HepG2 (cell line): Measurements from ENCODE around the gene NOXO1. TPM values are rescaled to one million over a fixed set of nuclear protein-coding genes. Genes with fewer than 3 reads are reported as not detected.

Source experiments
- AKAP8 ChIP-seq: sonication (generic); formaldehyde crosslinking; IDR thresholded peaks from 2 replicates; pipeline ENCODE4 v1.5.1; 2020; ENCODE audit warnings: mild to moderate bottlenecking, missing genetic modification reagents
- CEBPB ChIP-seq: IDR thresholded peaks from 2 replicates; pipeline ENCODE4 v1.6.1; 2011; ENCODE audit warnings: low read depth, low read length, improper control_type of control experiment, borderline replicate concordance
- HOXD1 ChIP-seq: sonication (generic); formaldehyde crosslinking; IDR thresholded peaks from 2 replicates; pipeline ENCODE4 v1.5.0; 2020; ENCODE audit warnings: missing genetic modification reagents
- KAT2B ChIP-seq: fragments of 150-350 bp; IDR thresholded peaks from 2 replicates; pipeline ENCODE4 v1.6.1; 2014; ENCODE audit warnings: low read depth, low read length, borderline replicate concordance
- NR2F1 ChIP-seq, 2 experiments: fragments of 450-650 bp in 1 of 2; formaldehyde crosslinking in 1 of 2; IDR thresholded peaks; 2 replicates each; pipeline versions ENCODE4 v1.5.0 to v1.6.1; 2016 to 2020; ENCODE audit warnings: mild to moderate bottlenecking in 1 of 2, missing compliant biosample characterization in 1 of 2, missing genetic modification reagents in 1 of 2, moderate library complexity in 1 of 2
- POLR2AphosphoS5 ChIP-seq: IDR thresholded peaks from 2 replicates; pipeline ENCODE4 v1.6.1; 2012; ENCODE audit warnings: low read depth, low read length
- RFXANK ChIP-seq: IDR thresholded peaks from 2 replicates; pipeline ENCODE4 v1.6.1; 2016
- SP1 ChIP-seq, 2 experiments: fragments of 450-650 bp in 1 of 2; sonication (generic) in 1 of 2; formaldehyde crosslinking in 1 of 2; IDR thresholded peaks; 2 replicates each; pipeline versions ENCODE4 v1.4.0 to v1.6.1; 2016 to 2020; ENCODE audit warnings: missing genetic modification reagents in 1 of 2
- TARDBP ChIP-seq: sonication (generic); formaldehyde crosslinking; IDR thresholded peaks from 2 replicates; pipeline ENCODE4 v1.8.0; 2022; ENCODE audit warnings: mild to moderate bottlenecking, missing genetic modification reagents
- TFE3 ChIP-seq: IDR thresholded peaks from 2 replicates; pipeline ENCODE4 v1.6.1; 2016
- UBTF ChIP-seq: sonication (generic); formaldehyde crosslinking; IDR thresholded peaks from 2 replicates; pipeline ENCODE4 v1.4.0; 2020; ENCODE audit warnings: mild to moderate bottlenecking, missing genetic modification reagents
- ZBTB20 ChIP-seq: sonication (generic); formaldehyde crosslinking; IDR thresholded peaks from 2 replicates; pipeline ENCODE4 v1.8.1; 2023; ENCODE audit warnings: missing genetic modification reagents, low read depth, mild to moderate bottlenecking, borderline replicate concordance
- ZFP36L2 ChIP-seq: sonication (generic); formaldehyde crosslinking; IDR thresholded peaks from 2 replicates; pipeline ENCODE4 v1.4.0; 2020; ENCODE audit warnings: missing genetic modification reagents
- ZMYM4 ChIP-seq: sonication (generic); formaldehyde crosslinking; IDR thresholded peaks from 2 replicates; pipeline ENCODE4 v1.8.1; 2023; ENCODE audit warnings: mild to moderate bottlenecking, missing genetic modification reagents
- ZNF180 ChIP-seq: sonication (generic); formaldehyde crosslinking; IDR thresholded peaks from 2 replicates; pipeline ENCODE4 v1.4.0; 2020; ENCODE audit warnings: low read depth, missing genetic modification reagents, borderline replicate concordance
- ZNF33A ChIP-seq: sonication (generic); formaldehyde crosslinking; IDR thresholded peaks from 2 replicates; pipeline ENCODE4 v1.5.1; 2020; ENCODE audit warnings: missing genetic modification reagents, mild to moderate bottlenecking, moderate library complexity, borderline replicate concordance
- ZNF550 ChIP-seq: sonication (generic); formaldehyde crosslinking; IDR thresholded peaks from 2 replicates; pipeline ENCODE4 v1.4.0; 2020; ENCODE audit warnings: mild to moderate bottlenecking, missing genetic modification reagents, borderline replicate concordance
- ZNF646 ChIP-seq: sonication (generic); formaldehyde crosslinking; IDR thresholded peaks from 2 replicates; pipeline ENCODE4 v1.9.0; 2021; ENCODE audit warnings: mild to moderate bottlenecking, missing genetic modification reagents
- polyA plus RNA-seq, 8 experiments: library from polyadenylated mRNA; depleted of rRNA in 3 of 8; stranded (reverse) in 7 of 8; unstranded in 1 of 8; fragments of >200 nt; fragmentation: Illumina TruSeq in 4 of 8; extraction: Trizol in 4 of 8; gene quantifications; 2 replicates each; pipeline versions ENCODE4 v1.2.1 to v1.2.3, GENCODE V29; 2011 to 2016; ENCODE audit warnings: low read depth in 4 of 8, missing spikeins in 1 of 8, mixed read lengths in 1 of 8; ENCODE audit not compliant: insufficient read depth in 1 of 8
- total RNA-seq, 5 experiments: library from RNA; depleted of rRNA; stranded (reverse); fragments of >200 nt; fragmentation: Illumina TruSeq; extraction: Trizol; gene quantifications; 2 replicates each; pipeline ENCODE4 v1.2.3, GENCODE V29; 2016; ENCODE audit warnings: low read depth in 1 of 5

The NOXO1 gene
- total and polyA plus RNA-seq, 2 of the 13 experiments (the other 11 are each of a cell fraction or from before 2014, with no cell fraction given): 0.69 to 1.4 TPM

GRCh38 chr16:1940273-1941161 lies 40.8 kb downstream of the NOXO1 start (continued):
- peak; percentile 63 for TF ChIP-seq UBTF (CRISPR knock-in tag)
- TF ChIP-seq ZFP36L2 (CRISPR knock-in tag): 0 out of 2 replicates have a peak, but pooled peaks have one; percentile 22
- peak; percentile 76 for TF ChIP-seq POLR2AphosphoS5
- peak; percentile 70 for TF ChIP-seq ZMYM4 (CRISPR knock-in tag)
- no peak for TF ChIP-seq ZNF646 (CRISPR knock-in tag)
- no peak for TF ChIP-seq KAT2B
- TF ChIP-seq RFXANK: no peak
- no peak for TF ChIP-seq HOXD1 (CRISPR knock-in tag)
- no peak for TF ChIP-seq ZNF550
- TF ChIP-seq ZBTB20: peak; percentile 85; the same call in 1 of the 2 replicates
- peak; percentile 13; the same call in 1 of the 2 replicates for TF ChIP-seq ZNF180
- TF ChIP-seq TFE3 (CRISPR knock-in tag): peak; percentile 80
- TF ChIP-seq TARDBP: peak; percentile 96
- TF ChIP-seq CEBPB: peak; percentile 51; the same call in 1 of the 2 replicates
- TF ChIP-seq NR2F1 (CRISPR knock-in tag; IDR thresholded peaks at IDR 0.05): peak in 1 of 2 experiments; percentile 19; a peak in 1 of 4 replicates
- TF ChIP-seq AKAP8 (CRISPR knock-in tag): peak; percentile 18; the same call in 1 of the 2 replicates
- no peak for TF ChIP-seq SP1 (IDR thresholded peaks at IDR 0.05)
- no peak; the same call in none of the 2 replicates for TF ChIP-seq SP1 (CRISPR knock-in tag; IDR thresholded peaks at IDR 0.05)
- TF ChIP-seq ZNF33A (CRISPR knock-in tag): no peak
